HG03432 (cell line): ENCODE data around the gene PIGU.
"Not testable (repeated sequence)": the region's sequence is repeated elsewhere in the genome, so short reads cannot be mapped to it uniquely, and the experiment has no call there.

Experiments
- ATAC-seq: cut with Tn5 transposase; IDR thresholded peaks from one replicate; pipeline ENCODE4 v1.9.1; 2021; ENCODE audit warnings: mild to moderate bottlenecking, moderate library complexity; ENCODE audit not compliant: unreplicated experiment

The PIGU gene

GRCh38 chr20:34663213-34663943 is 13.5 kb downstream of the PIGU start:
- no peak for ATAC-seq

- ATAC-seq = not testable (repeated sequence)
Measured at GRCh38 chr20:34661811-34662210, 15.1 kb downstream of the PIGU start.

GRCh38 chr20:34658654-34659053 is 18.2 kb downstream of the PIGU start:
- not testable (repeated sequence) for ATAC-seq

- no peak for ATAC-seq
Measured at GRCh38 chr20:34654207-34654744, 22.6 kb downstream of the PIGU start.

- no peak for ATAC-seq
Measured at GRCh38 chr20:34651200-34651599, 25.7 kb downstream of the PIGU start.

- ATAC-seq = no peak
Measured at GRCh38 chr20:34647737-34648136, 29.2 kb downstream of the PIGU start.

GRCh38 chr20:34644951-34645350 is 31.9 kb downstream of the PIGU start:
- ATAC-seq = no peak

- no peak for ATAC-seq
Measured at GRCh38 chr20:34644345-34644744, 32.5 kb downstream of the PIGU start.

- no peak for ATAC-seq
Measured at GRCh38 chr20:34643928-34644327, 33.0 kb downstream of the PIGU start.

- ATAC-seq = no peak
Measured at GRCh38 chr20:34642009-34642408, 34.9 kb downstream of the PIGU start.

GRCh38 chr20:34639755-34640222 is 37.1 kb downstream of the PIGU start:
- no peak for ATAC-seq

- ATAC-seq = no peak
Measured at GRCh38 chr20:34638532-34638931, 38.4 kb downstream of the PIGU start.

GRCh38 chr20:34638039-34638292 is 38.9 kb downstream of the PIGU start:
- ATAC-seq = no peak

- no peak for ATAC-seq
Measured at GRCh38 chr20:34637245-34638038, 39.5 kb downstream of the PIGU start.

- ATAC-seq = no peak
Measured at GRCh38 chr20:34636648-34637047, 40.2 kb downstream of the PIGU start.

- ATAC-seq = no peak
Measured at GRCh38 chr20:34634392-34634791, 42.5 kb downstream of the PIGU start.

GRCh38 chr20:34632870-34633452 is 43.9 kb downstream of the PIGU start:
- ATAC-seq = no peak

GRCh38 chr20:34629904-34630303 is 47.0 kb downstream of the PIGU start:
- no peak for ATAC-seq

- no peak for ATAC-seq
Measured at GRCh38 chr20:34629342-34629741, 47.5 kb downstream of the PIGU start.

GRCh38 chr20:34628026-34628425 is 48.9 kb downstream of the PIGU start:
- ATAC-seq = no peak

GRCh38 chr20:34627458-34627857 is 49.4 kb downstream of the PIGU start:
- no peak for ATAC-seq

- no peak for ATAC-seq
Measured at GRCh38 chr20:34626992-34627391, 49.9 kb downstream of the PIGU start.
